CD4-positive, CD25-positive, alpha-beta regulatory T cell (primary cell): ENCODE measurements around the gene XRN2. TPM values are rescaled to one million over a fixed set of nuclear protein-coding genes. Genes with fewer than 3 reads are reported as not detected.

Experiments
- ATAC-seq, 2 donors: fragments of 150-1000 bp; cut with Tn5 transposase; one replicate each; pipeline ENCODE4 v1.10.0; 2021; ENCODE audit warnings: low read depth in 2 of 2, moderate number of reproducible peaks in 2 of 2, moderate library complexity in 1 of 2
- DNase-seq, 3 donors: peaks; one replicate each; pipeline versions ENCODE4 v3.0.0 to v3.0.0-alpha.2; 2012 to 2022; ENCODE audit warnings: mixed read lengths in 1 of 3
- H3K27ac ChIP-seq: one replicate; pipeline ENCODE4 v1.7.0; 2013; ENCODE audit warnings: mild to moderate bottlenecking, low read length; ENCODE audit not compliant: insufficient read depth, poor library complexity, severe bottlenecking
- H3K27me3 ChIP-seq: one replicate; pipeline ENCODE4 v1.7.0; 2013; ENCODE audit warnings: low read length; ENCODE audit not compliant: control insufficient read depth, insufficient read depth
- H3K36me3 ChIP-seq: one replicate; pipeline ENCODE4 v1.7.0; 2013; ENCODE audit warnings: mild to moderate bottlenecking, low read length, moderate library complexity; ENCODE audit not compliant: control insufficient read depth, insufficient read depth
- H3K4me1 ChIP-seq: 2 replicates; pipeline ENCODE4 v1.7.0; 2013; ENCODE audit warnings: mild to moderate bottlenecking, low read length; ENCODE audit not compliant: insufficient read depth, control insufficient read depth, poor library complexity, severe bottlenecking
- H3K4me3 ChIP-seq: one replicate; pipeline ENCODE4 v1.7.0; 2013; ENCODE audit warnings: low read depth, mild to moderate bottlenecking, low read length, moderate library complexity
- H3K9me3 ChIP-seq, 2 experiments: 1 replicate in 1 of 2; 2 replicates in 1 of 2; pipeline ENCODE4 v1.7.0; 2013; ENCODE audit warnings: low read length in 2 of 2, mild to moderate bottlenecking in 1 of 2, moderate library complexity in 1 of 2; ENCODE audit not compliant: control insufficient read depth in 2 of 2
- H3K27ac Mint-ChIP-seq, 3 donors: one replicate each; pipeline ENCODE4 v1.8.0; 2020 to 2022; ENCODE audit warnings: mild to moderate bottlenecking in 3 of 3, mixed read lengths in 3 of 3, moderate library complexity in 2 of 3
- H3K27me3 Mint-ChIP-seq: one replicate; pipeline ENCODE4 v1.8.0; 2022; ENCODE audit warnings: mild to moderate bottlenecking, mixed read lengths
- H3K36me3 Mint-ChIP-seq: one replicate; pipeline ENCODE4 v1.8.0; 2020; ENCODE audit warnings: mixed read lengths
- H3K4me1 Mint-ChIP-seq, 4 donors: one replicate each; pipeline ENCODE4 v1.8.0; 2020 to 2022; ENCODE audit warnings: mixed read lengths in 4 of 4, mild to moderate bottlenecking in 1 of 4
- H3K4me3 Mint-ChIP-seq, 4 donors: one replicate each; pipeline ENCODE4 v1.8.0; 2020 to 2022; ENCODE audit warnings: mild to moderate bottlenecking in 4 of 4, mixed read lengths in 4 of 4, moderate library complexity in 3 of 4
- H3K9me3 Mint-ChIP-seq, 7 donors: one replicate each; pipeline ENCODE4 v1.8.0; 2020 to 2022; ENCODE audit warnings: mixed read lengths in 7 of 7, mild to moderate bottlenecking in 3 of 7, moderate library complexity in 2 of 7
- polyA plus RNA-seq, 4 donors: library from polyadenylated mRNA; unstranded; fragments of 300-500 nt; fragmentation: Illumina TruSeq; gene quantifications; one replicate each; pipeline ENCODE4 v1.2.3, GENCODE V29; 2021
- total RNA-seq: library from RNA; stranded (reverse); gene quantifications from one replicate; pipeline ENCODE4 v1.2.3, GENCODE V29; 2022

XRN2 gene
- total and polyA plus RNA-seq, 5 donors from 2014 or later: 59.0 to 81.0 (median 72.9) TPM

DNA sequence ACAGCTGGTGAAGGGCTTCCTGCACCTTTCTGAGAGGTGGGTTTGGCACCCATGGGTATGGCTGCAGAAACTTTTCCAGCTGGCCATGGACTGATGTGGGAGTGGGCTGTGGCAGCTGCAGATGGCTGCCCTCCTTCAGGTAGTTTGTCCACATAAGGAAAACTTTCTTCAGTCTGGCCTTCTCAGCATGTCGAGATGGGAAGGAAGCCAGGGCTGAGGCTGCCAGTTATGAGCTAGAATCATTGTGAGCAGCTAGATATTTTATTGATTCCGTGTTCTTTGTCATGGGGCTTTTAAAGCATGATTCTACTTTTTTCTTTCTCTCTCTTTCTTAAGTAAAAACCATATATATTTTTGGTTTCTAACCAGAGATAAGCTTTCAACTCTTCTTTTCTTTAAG is 77.6 kb downstream of the XRN2 start:
- no peak overlapping the region for H3K4me3 ChIP-seq
- DNase-seq (no peak), ATAC-seq (no peak)
- no peaks in the 10 kb centered on the region for H3K9me3 ChIP-seq
- no peak overlapping the region for H3K4me3 Mint-ChIP-seq
- H3K27me3 ChIP-seq: no peaks in the 10 kb centered on the region
- H3K27ac ChIP-seq: no peak overlapping the region
- peaks cover 0 to 13% (median 4%) of the 10 kb centered on the region in 4 donors for H3K4me1 Mint-ChIP-seq
- no peak overlapping the region for H3K27ac Mint-ChIP-seq
- H3K9me3 Mint-ChIP-seq: no peaks in the 10 kb centered on the region
- no peaks in the 10 kb centered on the region for H3K27me3 Mint-ChIP-seq
- H3K4me1 ChIP-seq: peaks cover 3% of the 10 kb centered on the region
- peaks cover 62% of the 10 kb centered on the region for H3K36me3 Mint-ChIP-seq
- peaks cover 66% of the 10 kb centered on the region for H3K36me3 ChIP-seq

DNA sequence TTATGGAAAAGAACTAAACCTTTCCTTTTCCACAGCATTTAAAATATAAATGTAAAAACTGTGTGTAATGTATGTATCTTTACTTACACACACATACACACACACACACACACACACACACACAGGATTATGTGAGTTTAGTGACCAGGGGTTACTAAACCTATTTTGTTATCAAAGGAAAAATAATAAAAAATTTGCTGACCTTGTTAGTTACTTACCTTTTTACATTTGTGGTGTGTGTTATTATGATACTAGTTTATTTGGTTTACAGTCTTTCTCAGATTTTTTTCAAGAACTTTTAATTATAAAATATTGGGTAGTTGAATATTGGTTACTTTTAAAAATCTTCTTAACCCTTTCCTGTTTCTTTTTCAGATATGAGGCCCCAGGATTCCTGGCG is 78.5 kb downstream of the XRN2 start:
- peaks cover 64% of the 10 kb centered on the region for H3K36me3 Mint-ChIP-seq
- H3K4me3 ChIP-seq: no peak overlapping the region
- peaks cover 3% of the 10 kb centered on the region for H3K4me1 ChIP-seq
- ATAC-seq (no peak), DNase-seq (no peak)
- no peak overlapping the region for H3K27ac Mint-ChIP-seq
- no peaks in the 10 kb centered on the region for H3K9me3 Mint-ChIP-seq
- no peak overlapping the region for H3K27ac ChIP-seq
- H3K27me3 Mint-ChIP-seq: no peaks in the 10 kb centered on the region
- no peaks in the 10 kb centered on the region for H3K9me3 ChIP-seq
- no peaks in the 10 kb centered on the region for H3K27me3 ChIP-seq
- peaks cover 67% of the 10 kb centered on the region for H3K36me3 ChIP-seq
- H3K4me3 Mint-ChIP-seq: no peak overlapping the region
- H3K4me1 Mint-ChIP-seq: peaks cover 0 to 10% (median 3%) of the 10 kb centered on the region in 4 donors

DNA sequence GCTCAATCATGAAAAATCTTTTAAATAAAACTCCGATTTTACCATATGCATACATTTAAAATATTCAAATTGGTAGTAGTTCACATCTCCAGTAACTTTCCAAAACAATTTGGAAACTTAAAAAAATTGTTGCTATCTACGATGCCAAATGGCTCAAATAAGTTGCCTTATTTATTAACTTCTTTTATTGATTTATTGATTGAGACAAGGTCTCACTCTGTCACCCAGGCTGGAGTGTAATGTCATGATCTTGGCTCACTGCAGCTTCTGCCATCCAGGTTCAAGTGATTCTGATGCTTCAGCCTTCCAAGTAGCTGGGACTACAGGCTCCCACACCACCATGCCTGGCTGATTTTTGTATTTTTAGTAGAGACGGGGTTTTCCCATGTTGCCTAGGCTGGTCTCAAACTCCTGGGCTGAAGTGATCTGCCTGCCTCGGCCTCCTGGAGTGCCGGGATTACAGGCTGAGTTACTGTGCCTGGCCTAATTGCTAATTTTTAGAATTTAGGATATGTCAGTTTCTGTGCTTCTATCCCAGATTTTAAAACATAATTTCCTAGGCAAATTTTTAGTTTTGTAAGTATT is 81.3 kb downstream of the XRN2 start:
- H3K4me1 ChIP-seq: no peaks in the 10 kb centered on the region
- no peak for ATAC-seq
- DNase-seq: no peak
- no peaks in the 10 kb centered on the region for H3K27me3 Mint-ChIP-seq
- H3K27ac Mint-ChIP-seq: no peak overlapping the region
- H3K36me3 ChIP-seq: peaks cover 83% of the 10 kb centered on the region
- no peaks in the 10 kb centered on the region for H3K9me3 ChIP-seq
- no peaks in the 10 kb centered on the region for H3K9me3 Mint-ChIP-seq
- peaks cover 0 to 2% (median 0%) of the 10 kb centered on the region in 4 donors for H3K4me1 Mint-ChIP-seq
- peaks cover 58% of the 10 kb centered on the region for H3K36me3 Mint-ChIP-seq
- H3K4me3 Mint-ChIP-seq: no peak overlapping the region
- H3K4me3 ChIP-seq: no peak overlapping the region
- H3K27me3 ChIP-seq: no peaks in the 10 kb centered on the region
- H3K27ac ChIP-seq: no peak overlapping the region

DNA sequence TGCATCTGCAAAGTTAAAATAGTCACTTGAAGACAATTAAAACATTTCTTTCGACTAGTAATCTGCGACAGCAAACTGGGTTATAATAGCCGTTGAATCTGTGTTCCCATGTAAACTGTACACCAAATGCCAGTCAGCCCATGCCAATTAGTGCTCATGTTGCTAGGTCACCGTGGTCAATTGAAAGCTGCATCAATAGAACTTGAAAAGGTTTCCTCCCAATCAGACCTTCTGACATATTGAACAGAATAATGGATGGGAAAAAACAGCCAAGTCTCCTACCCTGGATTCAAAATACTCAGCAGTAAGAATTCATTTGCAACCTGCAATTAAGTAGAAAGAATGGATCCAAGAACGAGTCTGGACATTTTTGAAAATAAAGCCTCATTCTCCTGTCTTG is 83.0 kb downstream of the XRN2 start:
- ATAC-seq: no peak
- peaks cover 10% of the 10 kb centered on the region for H3K27me3 Mint-ChIP-seq
- no peak overlapping the region for H3K27ac Mint-ChIP-seq
- DNase-seq: no peak
- H3K36me3 ChIP-seq: peaks cover 69% of the 10 kb centered on the region
- no peaks in the 10 kb centered on the region for H3K9me3 ChIP-seq
- no peak overlapping the region for H3K27ac ChIP-seq
- H3K27me3 ChIP-seq: no peaks in the 10 kb centered on the region
- H3K4me1 ChIP-seq: no peaks in the 10 kb centered on the region
- H3K4me3 ChIP-seq: no peak overlapping the region
- peaks cover 0 to 4% (median 0%) of the 10 kb centered on the region in 4 donors for H3K4me1 Mint-ChIP-seq
- no peaks in the 10 kb centered on the region for H3K9me3 Mint-ChIP-seq
- H3K36me3 Mint-ChIP-seq: peaks cover 50% of the 10 kb centered on the region
- no peak overlapping the region for H3K4me3 Mint-ChIP-seq

DNA sequence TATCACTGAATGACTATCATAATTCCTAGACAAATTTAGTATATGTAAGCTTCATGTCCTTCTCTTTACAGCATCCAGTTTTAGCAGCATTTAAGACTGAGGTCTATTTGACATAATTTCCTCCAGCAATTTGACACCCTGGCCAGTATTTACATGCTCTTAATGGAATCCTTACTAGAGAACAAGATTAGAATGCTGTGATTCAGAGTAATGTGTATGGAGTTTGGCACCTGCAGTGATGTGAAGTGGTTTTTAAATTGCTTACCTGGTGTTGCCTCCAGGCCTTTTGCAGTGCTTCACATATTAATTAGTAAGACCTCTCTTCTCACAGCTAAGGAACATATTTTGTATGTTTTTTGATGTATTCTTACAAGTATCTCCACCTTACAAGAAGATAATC is 84.4 kb downstream of the XRN2 start:
- H3K9me3 Mint-ChIP-seq: no peaks in the 10 kb centered on the region
- ATAC-seq (no peak), DNase-seq (no peak)
- no peak overlapping the region for H3K4me3 Mint-ChIP-seq
- peaks cover 0 to 12% (median 8%) of the 10 kb centered on the region in 4 donors for H3K4me1 Mint-ChIP-seq
- Histone ChIP-seq H3K9me3 (no peaks in the 10 kb centered on the region), H3K27me3 (peaks cover 8% of the 10 kb centered on the region), H3K27ac (no peak overlapping the region), H3K4me1 (peaks cover 6% of the 10 kb centered on the region), H3K4me3 (no peak overlapping the region), H3K36me3 (peaks cover 55% of the 10 kb centered on the region)
- peaks cover 47% of the 10 kb centered on the region for H3K36me3 Mint-ChIP-seq
- H3K27me3 Mint-ChIP-seq: peaks cover 20% of the 10 kb centered on the region
- no peak overlapping the region for H3K27ac Mint-ChIP-seq

DNA sequence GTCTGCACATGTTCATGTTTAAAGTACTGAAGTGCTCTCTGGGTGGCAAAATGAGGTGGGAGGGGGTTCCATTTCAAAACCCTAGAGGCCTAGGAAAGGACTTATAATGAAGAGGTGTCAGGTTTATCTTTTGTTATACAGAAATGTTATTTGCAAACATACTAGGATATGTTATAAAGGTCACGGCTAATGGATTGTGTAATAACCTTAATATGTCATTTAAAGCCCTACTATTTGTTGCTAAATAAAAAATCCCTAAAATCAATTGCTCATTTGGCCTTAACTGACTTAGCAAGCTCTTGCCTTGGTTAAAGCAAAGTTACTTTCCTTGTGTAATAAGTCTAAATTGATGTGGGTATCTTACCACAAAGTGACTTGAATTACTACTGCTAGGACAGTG is 85.4 kb downstream of the XRN2 start:
- no peak for ATAC-seq
- H3K4me3 Mint-ChIP-seq: no peak overlapping the region
- H3K4me1 Mint-ChIP-seq: peaks cover 0 to 21% (median 15%) of the 10 kb centered on the region in 4 donors

DNA sequence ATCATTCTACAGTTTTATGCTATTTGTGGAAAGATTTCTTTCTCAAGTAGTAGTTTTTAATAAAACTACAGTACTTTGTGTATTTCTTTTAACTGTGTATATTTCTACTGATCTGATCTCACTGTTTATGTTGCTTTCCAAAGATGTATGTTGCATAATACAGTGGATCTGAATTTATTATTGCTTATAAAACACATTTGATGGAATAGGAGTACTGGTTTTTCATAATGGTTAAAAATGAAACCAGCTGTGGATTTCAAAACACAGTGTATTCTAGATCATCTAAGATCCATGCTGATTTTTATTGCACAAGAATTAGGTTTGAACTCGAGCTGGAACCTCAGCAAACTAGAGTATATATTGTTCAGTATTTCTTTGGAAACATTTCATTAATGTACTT is 86.2 kb downstream of the XRN2 start:
- H3K36me3 Mint-ChIP-seq: peaks cover 32% of the 10 kb centered on the region

More for the DNA sequence above, 85.4 kb downstream of the XRN2 start:
- H3K9me3 ChIP-seq: peaks cover 0 to 4% of the 10 kb centered on the region in 2 experiments
- Mint-ChIP-seq H3K9me3 (peaks cover 0 to 2% (median 0%) of the 10 kb centered on the region in 7 donors), H3K36me3 (peaks cover 38% of the 10 kb centered on the region), H3K27ac (no peak overlapping the region), H3K27me3 (peaks cover 31% of the 10 kb centered on the region)
- peaks cover 45% of the 10 kb centered on the region for H3K36me3 ChIP-seq
- no peak overlapping the region for H3K27ac ChIP-seq
- DNase-seq: no peak
- peaks cover 6% of the 10 kb centered on the region for H3K4me1 ChIP-seq
- H3K27me3 ChIP-seq: peaks cover 18% of the 10 kb centered on the region
- no peak overlapping the region for H3K4me3 ChIP-seq

DNA sequence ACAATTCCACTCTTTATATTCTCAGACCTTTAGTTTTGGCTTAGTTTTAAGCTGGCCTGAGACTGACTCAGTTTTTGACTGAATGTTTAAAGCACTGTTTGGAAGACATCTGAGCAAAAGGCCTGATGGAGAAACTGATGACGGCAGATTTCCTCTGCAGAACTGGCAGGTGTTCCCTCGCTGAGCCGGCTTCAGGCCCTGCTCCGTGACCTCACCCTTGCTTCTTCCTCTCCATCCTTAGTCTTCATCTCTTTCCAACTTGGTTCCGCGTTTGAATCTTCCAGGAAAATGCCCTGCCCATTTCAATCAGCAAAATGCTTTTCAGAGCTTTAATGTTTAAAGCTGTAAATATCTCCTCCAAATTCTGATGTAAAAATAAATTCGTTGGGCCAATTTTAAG is 87.6 kb downstream of the XRN2 start:
- Histone ChIP-seq H3K4me3 (no peak overlapping the region), H3K4me1 (peaks cover 12% of the 10 kb centered on the region), H3K27ac (no peak overlapping the region), H3K9me3 (peaks cover 0 to 4% of the 10 kb centered on the region in 2 experiments), H3K36me3 (peaks cover 34% of the 10 kb centered on the region), H3K27me3 (peaks cover 36% of the 10 kb centered on the region)
- H3K9me3 Mint-ChIP-seq: peaks cover 0 to 5% (median 0%) of the 10 kb centered on the region in 7 donors
- H3K27ac Mint-ChIP-seq: no peak overlapping the region
- H3K4me3 Mint-ChIP-seq: no peak overlapping the region
- H3K4me1 Mint-ChIP-seq: peaks cover 5 to 30% (median 22%) of the 10 kb centered on the region in 4 donors
- peaks cover 51% of the 10 kb centered on the region for H3K27me3 Mint-ChIP-seq
- no peak for ATAC-seq
- DNase-seq: no peak
- H3K36me3 Mint-ChIP-seq: peaks cover 29% of the 10 kb centered on the region

More for the DNA sequence above, 86.2 kb downstream of the XRN2 start:
- H3K4me1 ChIP-seq: peaks cover 6% of the 10 kb centered on the region
- H3K27me3 ChIP-seq: peaks cover 24% of the 10 kb centered on the region
- peaks cover 0 to 2% (median 0%) of the 10 kb centered on the region in 7 donors for H3K9me3 Mint-ChIP-seq
- H3K27ac Mint-ChIP-seq: no peak overlapping the region
- H3K36me3 ChIP-seq: peaks cover 39% of the 10 kb centered on the region
- H3K4me3 Mint-ChIP-seq: no peak overlapping the region
- peaks cover 0 to 21% (median 15%) of the 10 kb centered on the region in 4 donors for H3K4me1 Mint-ChIP-seq
- H3K4me3 ChIP-seq: no peak overlapping the region
- DNase-seq: no peak
- no peak overlapping the region for H3K27ac ChIP-seq
- ATAC-seq: no peak
- peaks cover 39% of the 10 kb centered on the region for H3K27me3 Mint-ChIP-seq
- H3K9me3 ChIP-seq: peaks cover 0 to 4% of the 10 kb centered on the region in 2 experiments
